HG03565 (cell line): Measurements from ENCODE around the gene FOXP3.
A peak's percentile ranks its signal among the peaks of the same experiment; 100 is the strongest.

Experiments used
- ATAC-seq: cut with Tn5 transposase; IDR thresholded peaks from one replicate; pipeline ENCODE4 v1.9.1; 2021; ENCODE audit warnings: mild to moderate bottlenecking, moderate library complexity; ENCODE audit not compliant: unreplicated experiment

The FOXP3 gene

GRCh38 chrX:49276671-49277534, 12.4 kb upstream of the FOXP3 start:
- ATAC-seq: no peak

GRCh38 chrX:49276207-49276606, 11.7 kb upstream of the FOXP3 start:
- ATAC-seq: no peak

DNA sequence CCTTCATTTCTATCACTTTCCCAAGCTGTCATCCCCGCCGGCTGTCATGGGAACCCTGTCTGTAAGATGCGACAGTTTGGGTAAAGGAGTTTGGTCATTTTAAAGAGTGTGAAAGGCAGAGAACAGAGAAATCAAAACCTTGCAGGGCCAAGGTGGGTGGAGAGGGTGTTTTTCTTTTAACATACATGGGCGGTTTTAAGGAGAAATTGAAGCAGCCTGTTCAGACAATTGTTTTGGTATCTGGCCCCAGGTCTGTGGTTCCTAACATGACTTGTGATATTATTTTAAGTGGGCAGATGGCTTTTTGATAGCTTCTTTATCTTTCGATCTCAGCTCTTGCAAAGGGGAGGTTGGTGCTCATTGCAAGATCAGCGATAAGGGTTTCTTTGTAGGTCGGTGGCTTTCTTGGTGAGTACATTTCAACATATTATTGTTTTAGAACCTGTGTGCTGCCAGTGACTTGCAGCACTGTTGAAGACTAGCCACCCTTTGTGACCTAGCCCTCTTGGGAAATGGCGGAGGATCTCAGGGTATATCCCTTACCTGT, 8.7 kb upstream of the FOXP3 start:
- no peak for ATAC-seq

GRCh38 chrX:49272421-49272820, 7.9 kb upstream of the FOXP3 start:
- ATAC-seq: no peak

GRCh38 chrX:49271341-49271740, 6.8 kb upstream of the FOXP3 start:
- ATAC-seq: no peak

DNA sequence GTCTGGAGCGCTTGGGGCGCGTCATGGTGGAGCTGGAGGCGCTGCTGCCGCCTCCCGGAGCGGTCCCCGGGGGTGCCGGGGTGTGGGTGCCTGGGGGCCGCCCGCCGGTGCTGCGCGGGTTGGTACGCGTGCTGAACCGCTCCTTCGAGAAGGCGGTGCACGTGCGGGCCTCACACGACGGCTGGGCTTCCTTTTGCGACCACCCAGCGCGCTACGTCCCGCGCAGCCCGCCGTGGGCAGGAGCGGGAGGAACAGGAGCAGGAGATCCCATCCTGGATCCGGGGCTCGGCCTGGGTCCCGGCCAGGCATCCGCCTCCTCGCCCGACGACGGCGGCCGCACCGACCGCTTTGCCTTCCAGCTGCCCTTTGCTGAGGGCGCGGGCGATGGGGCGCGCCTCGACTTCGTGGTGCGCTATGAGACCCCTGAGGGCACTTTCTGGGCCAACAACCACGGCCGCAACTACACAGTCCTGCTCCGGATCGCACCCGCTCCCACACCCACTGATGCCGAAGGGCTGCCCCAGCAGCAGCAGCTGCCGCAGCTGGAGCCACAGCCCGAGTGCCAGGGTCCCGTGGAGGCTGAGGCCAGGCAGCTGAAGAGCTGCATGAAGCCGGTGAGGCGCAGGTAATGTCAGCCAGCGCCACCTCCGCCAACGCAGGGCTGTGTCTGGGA, 5.9 kb upstream of the FOXP3 start:
- ATAC-seq: no peak

GRCh38 chrX:49269767-49270248, 5.3 kb upstream of the FOXP3 start, which contains the start of gene PPP1R3F:
Gene PPP1R3F (plus strand): TSS chrX:49269793. CDS start chrX:49269870, 77 bp downstream.
- ATAC-seq: peak; percentile 8

- peak; percentile 74 for ATAC-seq
These were observed 4.7 kb upstream of the FOXP3 start for GRCh38 chrX:49269010-49269766.

DNA sequence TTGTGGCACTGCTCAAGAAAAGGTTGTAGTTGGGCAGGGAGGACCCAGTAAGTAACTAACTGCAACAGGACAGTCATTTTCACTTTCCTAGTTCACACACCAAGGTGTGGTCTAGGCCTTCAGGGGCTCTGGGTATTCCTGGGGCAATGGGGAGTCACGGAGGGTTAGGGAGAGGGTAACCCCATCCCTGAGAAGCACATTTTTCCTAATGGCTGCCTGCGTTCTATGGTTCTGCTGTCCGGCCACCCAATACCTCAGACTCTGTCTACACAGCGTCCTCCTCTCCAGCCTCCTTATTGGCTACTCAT, 4.1 kb upstream of the FOXP3 start:
- no peak for ATAC-seq

DNA sequence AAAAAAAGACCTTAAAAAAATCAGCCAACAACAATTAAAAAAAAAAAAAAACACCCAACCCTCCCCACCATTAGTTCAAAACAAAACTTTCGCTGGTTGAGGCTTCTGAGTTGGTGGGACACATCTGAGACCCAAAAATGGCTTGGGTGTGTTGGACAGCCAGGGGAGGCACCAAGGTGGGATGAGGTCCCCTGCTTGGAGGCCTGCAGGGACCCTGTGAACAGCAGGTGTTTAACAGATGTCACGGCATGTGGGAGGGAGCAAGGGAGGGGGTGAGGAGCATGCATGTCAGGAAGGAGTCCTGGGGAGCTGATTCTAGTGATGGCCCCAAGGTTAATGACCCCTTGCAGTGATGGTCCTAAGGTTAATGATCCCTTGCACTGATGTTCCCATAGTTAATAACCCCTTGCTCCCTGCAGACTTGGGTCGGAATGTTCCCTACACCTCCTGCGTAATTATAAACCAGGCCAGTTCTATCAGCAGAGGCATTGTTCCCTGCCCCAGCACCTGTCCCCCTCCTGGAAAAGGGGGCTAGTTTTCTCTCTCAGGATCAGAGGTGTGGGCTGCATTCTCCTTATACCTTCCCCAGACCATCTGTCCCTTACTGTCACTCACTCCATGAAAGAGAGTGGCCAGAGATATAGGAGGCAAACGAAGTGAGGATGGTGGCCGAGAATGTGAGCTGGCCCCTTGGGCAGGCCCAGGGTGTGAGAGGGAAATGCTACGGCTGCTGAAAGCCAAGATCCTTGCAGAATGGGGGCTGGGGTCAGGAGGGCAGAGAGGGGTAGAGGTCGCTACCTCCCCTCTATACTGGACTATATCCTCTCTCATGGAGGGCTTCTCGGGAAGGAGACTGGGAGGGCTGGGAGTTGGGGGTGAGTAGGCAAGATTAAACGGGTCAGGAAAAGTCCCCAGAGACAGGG, 2.3 kb upstream of the FOXP3 start:
- no peak for ATAC-seq

DNA sequence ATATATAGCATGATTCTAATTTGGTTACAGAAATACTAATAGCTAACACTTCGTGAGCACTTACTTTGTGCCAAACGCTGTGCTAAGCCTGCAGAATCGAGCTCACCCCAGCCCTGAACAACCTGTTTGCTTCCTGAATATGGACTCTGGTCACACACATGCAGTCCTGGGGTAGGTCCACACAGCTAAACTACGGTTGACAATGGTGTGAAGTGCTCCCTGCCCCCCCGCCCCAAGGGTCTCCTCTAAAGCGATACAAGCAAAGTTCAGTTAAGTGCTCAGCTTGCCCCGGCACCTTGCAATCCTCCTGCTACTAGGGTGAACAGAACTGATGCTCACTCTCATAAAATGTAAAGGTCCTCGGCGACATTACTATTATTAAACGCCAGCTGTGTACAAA, 879 bp downstream of the FOXP3 start:
- ATAC-seq: no peak

GRCh38 chrX:49262603-49263002, 1.9 kb downstream of the FOXP3 start:
- ATAC-seq: no peak

- ATAC-seq: no peak
These were observed 4.1 kb downstream of the FOXP3 start for GRCh38 chrX:49260221-49260985.

DNA sequence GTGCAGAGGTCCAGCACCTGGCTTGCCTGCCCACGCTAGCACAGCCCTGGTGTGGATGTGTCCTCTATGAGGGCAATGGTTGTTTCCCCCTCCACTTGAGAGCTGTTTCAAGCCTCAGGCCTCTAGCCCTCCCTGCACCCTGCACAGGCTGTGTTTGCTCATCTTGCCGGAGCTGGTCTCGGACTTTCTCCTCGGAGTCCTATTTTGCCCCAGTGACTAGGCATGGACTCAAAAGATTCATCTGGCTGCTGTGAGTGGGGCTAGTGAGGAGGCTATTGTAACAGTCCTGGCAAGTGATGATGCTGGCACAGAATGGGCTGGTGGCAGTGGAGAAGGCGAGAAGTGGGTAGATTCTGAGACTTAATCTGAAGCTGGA, 5.8 kb downstream of the FOXP3 start:
- ATAC-seq: no peak

GRCh38 chrX:49257846-49258748, 6.4 kb downstream of the FOXP3 start:
- no peak for ATAC-seq

- no peak for ATAC-seq
These were observed 7.3 kb downstream of the FOXP3 start for GRCh38 chrX:49257074-49257790.

DNA sequence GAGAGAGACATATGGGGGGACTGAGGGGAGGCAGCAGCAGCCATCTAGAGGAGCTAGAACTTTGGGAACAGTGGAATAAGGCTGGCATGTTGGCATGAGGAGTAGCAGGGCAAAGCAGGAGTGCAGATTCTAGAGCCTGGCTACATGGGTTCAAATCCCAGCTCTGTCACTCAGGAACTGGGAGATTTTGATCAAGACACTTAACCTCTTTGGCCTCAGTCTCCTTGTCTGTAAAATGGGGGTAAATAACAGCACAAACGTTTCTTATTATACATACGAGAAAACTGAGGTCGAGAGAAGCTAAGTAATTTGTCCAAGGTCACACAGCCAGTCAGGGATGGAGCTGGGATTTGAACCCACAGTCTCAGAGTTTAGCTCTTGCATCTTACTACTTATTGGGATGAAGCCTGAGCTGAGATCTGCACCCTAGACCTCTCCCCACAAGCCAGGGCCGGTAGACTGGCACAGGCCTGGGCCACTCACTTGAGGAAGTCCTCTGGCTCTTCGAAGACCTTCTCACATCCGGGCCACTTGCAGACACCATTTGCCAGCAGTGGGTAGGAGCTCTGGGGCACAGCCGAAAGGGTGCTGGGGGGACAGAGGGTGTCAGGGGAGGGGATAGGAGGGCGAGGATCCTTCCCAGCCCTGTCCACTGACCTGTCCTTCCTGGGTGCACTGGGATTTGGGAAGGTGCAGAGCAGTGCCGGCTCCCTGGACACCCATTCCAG, 8.1 kb downstream of the FOXP3 start:
- no peak for ATAC-seq
